COR-L47 (cell line): Measurements from ENCODE around the gene AXIN1.
A peak's percentile ranks its signal among the peaks of the same experiment; 100 is the strongest.
"Not testable (repeated sequence)": the region's sequence is repeated elsewhere in the genome, so short reads cannot be mapped to it uniquely, and the experiment has no call there.

Experiments used
- DNase-seq: peaks from one replicate; lab custom pipeline; 2025; lab: John Stamatoyannopoulos, UW

The AXIN1 gene

GRCh38 chr16:381012-381788 lies 28.7 kb upstream of the AXIN1 start:
- no peak for DNase-seq

- DNase-seq: no peak
These were observed 28.2 kb upstream of the AXIN1 start for GRCh38 chr16:380762-381011.

DNA sequence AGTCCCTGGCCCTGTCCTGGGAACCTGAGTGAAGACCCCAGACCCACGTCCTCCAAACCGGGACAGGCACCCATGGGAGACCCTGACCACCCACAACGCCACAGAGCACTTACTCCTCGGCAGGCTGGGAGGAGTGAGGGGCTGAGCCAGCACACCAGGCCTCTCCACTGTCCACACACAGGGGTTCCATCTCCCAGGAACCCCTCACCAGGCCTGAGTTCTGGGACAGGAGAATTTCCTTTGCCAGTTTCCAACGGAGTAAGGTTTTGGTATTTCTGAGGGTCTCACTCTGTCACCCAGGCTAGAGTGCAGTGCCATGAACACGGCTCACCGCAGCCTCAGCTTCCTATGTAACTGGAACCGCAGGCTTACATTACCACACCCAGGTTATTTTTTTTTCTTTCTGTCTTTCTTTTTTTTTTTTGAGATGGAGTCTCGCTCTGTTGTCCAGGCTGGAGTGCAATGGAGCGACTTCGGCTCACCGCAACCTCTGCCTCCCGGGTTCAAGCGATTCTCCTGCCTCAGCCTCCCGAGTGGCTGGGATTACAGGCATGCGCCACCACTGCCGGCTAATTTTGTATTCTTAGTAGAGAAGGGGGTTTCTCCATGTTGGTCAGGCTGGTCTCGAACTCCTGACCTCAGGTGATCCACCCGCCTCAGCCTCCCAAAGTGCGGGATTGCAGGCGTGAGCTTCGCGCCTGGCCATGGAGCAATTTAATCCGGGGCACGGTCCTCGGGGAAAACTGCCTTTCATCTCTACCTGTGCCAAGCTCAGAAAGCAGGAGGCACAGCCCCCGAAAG lies 27.6 kb upstream of the AXIN1 start:
- no peak for DNase-seq

GRCh38 chr16:379183-379960 lies 26.8 kb upstream of the AXIN1 start:
- peak; percentile 91 for DNase-seq

DNA sequence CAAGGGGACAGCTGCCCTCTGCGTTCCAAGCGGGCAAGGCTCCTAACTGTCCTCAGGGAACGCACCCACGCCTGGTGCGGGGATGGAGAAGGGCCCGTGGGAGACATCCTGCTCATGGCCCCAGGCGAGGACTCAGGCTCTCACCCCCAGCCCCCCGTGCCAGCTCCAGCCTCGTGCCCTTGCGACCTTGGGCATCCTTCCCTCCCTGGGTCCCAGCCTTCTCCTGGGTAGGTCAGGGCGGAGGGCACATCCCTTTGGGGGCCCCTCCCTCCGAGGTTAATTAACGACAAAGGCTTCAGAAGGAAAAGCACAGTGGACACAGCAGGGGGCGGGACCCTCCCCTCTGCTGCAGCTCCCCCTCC lies 26.3 kb upstream of the AXIN1 start:
- DNase-seq: no peak

GRCh38 chr16:378113-378820 lies 25.7 kb upstream of the AXIN1 start:
- DNase-seq: not testable (repeated sequence)

- no peak for DNase-seq
These were observed 25.0 kb upstream of the AXIN1 start for GRCh38 chr16:377419-377951.

DNA sequence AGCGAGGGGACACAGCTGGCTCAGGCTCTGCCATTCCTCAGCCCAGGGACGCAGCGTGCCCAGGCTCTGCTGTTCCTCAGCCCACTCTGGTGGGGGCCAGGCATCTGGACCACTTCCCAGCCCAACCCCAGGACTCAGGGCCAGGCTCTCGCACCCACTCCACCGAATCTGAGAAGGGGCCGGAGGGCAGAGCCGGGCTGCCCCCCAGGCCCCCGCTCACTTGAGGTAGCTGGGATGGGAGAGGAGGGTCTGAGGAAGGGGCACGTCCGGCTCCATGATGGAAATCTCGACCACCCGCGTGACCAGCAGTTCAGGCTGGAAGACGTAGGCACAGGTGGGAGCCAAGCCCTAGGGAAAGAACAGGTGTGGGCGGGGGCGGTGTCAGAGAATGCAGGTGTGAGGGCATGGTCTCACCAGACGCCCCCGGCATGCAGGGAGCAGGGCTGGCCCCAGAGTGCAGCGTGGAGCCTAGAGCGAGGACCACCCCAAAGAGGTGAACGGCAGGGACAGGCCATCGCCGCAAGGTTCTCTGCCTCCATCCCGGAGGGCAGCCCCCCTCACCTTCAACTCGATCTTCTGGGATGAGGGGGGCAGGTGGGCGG lies 24.4 kb upstream of the AXIN1 start:
- no peak for DNase-seq

GRCh38 chr16:375927-376816 lies 23.6 kb upstream of the AXIN1 start:
- no peak for DNase-seq

GRCh38 chr16:375212-375611 lies 22.7 kb upstream of the AXIN1 start:
- DNase-seq: no peak

GRCh38 chr16:374616-374926 lies 22.0 kb upstream of the AXIN1 start:
- no peak for DNase-seq

- no peak for DNase-seq
These were observed 21.5 kb upstream of the AXIN1 start for GRCh38 chr16:373848-374615.

DNA sequence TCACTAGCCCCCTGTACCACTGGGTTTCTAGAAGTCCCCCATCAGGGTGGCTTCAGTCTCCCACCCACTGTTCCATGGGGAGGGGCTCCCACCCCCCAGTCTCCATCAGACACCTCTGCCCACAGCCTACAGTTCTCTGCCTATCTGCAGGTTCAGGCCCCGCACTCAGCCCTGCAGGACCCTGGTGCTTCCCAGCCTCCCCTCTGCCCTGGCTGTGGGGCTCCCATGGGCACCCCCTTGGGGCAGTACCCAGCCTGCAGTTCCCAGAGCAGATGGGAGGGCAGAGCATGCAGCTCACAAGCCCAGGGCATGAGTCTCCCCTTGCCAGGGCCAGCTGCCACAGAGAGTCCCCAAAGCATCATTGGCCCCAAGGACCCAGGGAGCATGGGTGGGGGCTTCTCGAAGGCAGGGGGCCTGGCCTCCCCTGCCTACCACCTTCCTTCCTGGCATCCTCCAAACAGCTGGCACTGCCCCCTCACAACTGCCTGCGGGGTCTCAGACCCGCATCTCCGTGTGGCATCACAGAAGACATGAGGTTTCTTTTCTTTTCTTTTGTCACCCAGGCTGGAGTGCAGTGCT lies 20.6 kb upstream of the AXIN1 start:
- DNase-seq: no peak

DNA sequence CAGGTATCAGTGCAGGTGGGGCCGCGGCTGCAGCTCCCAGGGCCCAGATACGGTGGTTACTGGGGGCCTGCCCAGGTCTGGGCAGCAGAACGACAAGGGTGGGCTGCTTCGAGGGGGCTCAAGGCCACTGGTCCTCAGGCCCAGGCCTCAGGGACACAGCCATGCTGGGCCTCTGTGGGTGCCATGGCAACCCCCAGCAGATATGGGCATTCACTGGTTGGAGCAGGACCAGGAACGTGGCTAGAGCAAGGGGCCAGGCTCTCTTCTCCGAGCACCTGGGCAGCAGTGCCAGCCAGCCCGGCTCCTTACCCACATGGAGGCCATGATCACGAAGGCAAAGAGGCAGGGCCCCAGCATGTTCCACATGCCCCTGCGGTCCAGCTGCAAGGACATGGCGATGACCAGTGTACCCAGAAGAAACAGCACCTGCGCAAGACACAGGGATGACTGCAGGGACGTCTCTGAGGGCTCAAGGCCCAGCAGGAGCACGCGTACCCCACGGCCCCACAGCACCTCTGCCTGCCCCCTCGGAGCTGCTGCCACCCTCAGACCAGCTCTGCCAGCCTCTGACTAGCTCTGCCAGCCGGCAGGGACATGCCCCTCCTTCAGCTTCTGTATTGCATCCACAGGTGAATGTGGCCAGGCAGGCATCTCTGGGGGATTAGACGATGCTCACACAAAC lies 19.9 kb upstream of the AXIN1 start:
- DNase-seq: no peak

DNA sequence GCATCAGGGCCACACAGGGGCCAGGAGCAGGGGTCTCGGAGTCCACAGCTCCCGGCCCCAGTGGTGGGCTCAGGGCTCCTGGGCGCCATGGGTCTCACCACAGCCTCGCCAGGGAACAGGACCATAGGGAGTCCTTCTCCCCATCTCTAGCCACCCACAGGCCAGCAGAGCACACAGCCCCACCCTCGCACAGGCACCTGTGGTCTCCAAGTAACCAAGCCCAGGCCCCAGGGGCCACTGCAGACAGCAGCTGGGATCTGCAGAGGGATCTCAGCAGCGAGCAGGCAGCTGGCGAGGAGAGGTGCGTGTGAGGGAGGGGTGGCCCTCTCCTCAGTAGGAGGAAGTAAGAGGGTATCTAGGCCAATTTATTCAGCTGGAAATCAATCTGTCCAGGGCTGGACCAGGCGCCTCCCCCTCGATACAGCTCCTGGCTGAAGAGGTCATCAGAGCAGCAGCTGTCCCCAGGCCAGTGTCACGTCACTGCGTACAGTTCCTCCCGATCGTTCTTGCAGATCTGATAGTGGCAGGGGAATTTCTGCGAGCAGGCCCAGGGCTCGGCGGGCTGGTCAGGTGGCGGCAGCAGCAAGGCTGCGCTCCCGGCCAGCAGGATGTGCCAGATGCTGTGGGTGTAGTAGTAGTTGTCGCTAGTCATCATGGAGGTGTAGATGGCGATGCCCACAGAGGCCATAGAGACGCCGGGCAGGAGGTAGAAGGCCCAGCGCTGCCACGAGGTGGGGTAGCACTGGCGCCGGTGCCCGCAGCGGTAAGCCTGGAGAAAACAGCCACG lies 19.2 kb upstream of the AXIN1 start:
- DNase-seq: no peak

- no peak for DNase-seq
These were observed 18.5 kb upstream of the AXIN1 start for GRCh38 chr16:370979-371514.

- peak; percentile 89 for DNase-seq
These were observed 17.9 kb upstream of the AXIN1 start, which contains the start of gene MRPL28 for GRCh38 chr16:370443-370842. TSS of gene MRPL28 (minus strand) at chr16:370538. CDS start at chr16:370218, 320 bp downstream.
